Right cardiac atrium (tissue), 5 donors: Measurements from ENCODE around the gene EDC4. TPM values are rescaled to one million over a fixed set of nuclear protein-coding genes. Genes with fewer than 3 reads are reported as not detected.
"Not testable (repeated sequence)": the region's sequence is repeated elsewhere in the genome, so short reads cannot be mapped to it uniquely, and the experiment has no call there.

Experiments
- ATAC-seq, 2 donors: fragments of 200-7000 bp; cut with Tn5 transposase; one replicate each; pipeline versions ENCODE4 v1.8.0 to v1.9.1; 2020; ENCODE audit warnings: moderate library complexity in 2 of 2, mild to moderate bottlenecking in 1 of 2
- DNase-seq, 3 donors: peaks; one replicate each; pipeline ENCODE4 v3.0.0-alpha.2; 2020
- H3K27ac ChIP-seq: one replicate; pipeline ENCODE4 v1.5.1; 2013; ENCODE audit warnings: mild to moderate bottlenecking, low read length, control low read depth, moderate library complexity
- H3K27me3 ChIP-seq: one replicate; pipeline ENCODE4 v1.6.1; 2013; ENCODE audit not compliant: control insufficient read depth, insufficient read depth
- H3K4me1 ChIP-seq: one replicate; pipeline ENCODE4 v1.6.1; 2013; ENCODE audit warnings: low read length; ENCODE audit not compliant: control insufficient read depth, insufficient read depth
- H3K4me3 ChIP-seq: one replicate; pipeline ENCODE4 v1.5.1; 2013; ENCODE audit warnings: low read length, control low read depth
- H3K9me3 ChIP-seq: one replicate; pipeline ENCODE4 v1.6.1; 2013; ENCODE audit warnings: low read length; ENCODE audit not compliant: control insufficient read depth
- WGBS: extraction: QIAGEN DNeasy Blood & Tissue Kit; methylation state at CpG from one replicate; pipeline ENCODE4 v1.1.7; 2013; 5-methylcytosine and 5-hydroxymethylcytosine counted together
- intact Hi-C, 4 donors: fragments of 100-400 bp; cut with DNase I; formaldehyde crosslinking; loops; one replicate each; pipeline versions ENCODE4 v1.11.0 to v1.14.0; 2022 to 2023
- long read RNA-seq, 4 donors: library from polyadenylated mRNA; unstranded; transcript quantifications; one replicate each; pipeline ENCODE4 v2.0.0, GENCODE V29; 2020 to 2021
- polyA plus RNA-seq: library from polyadenylated mRNA; stranded (reverse); fragments of 200-250 nt; gene quantifications from one replicate; pipeline ENCODE4 v1.2.3, GENCODE V29; 2013
- total RNA-seq, 4 donors: library from RNA; stranded (reverse); fragmentation: NEBNext Ultra II Directional; extraction: Animal tissue kit (Norgen Biotek cat#: 25700); gene quantifications; one replicate each; pipeline ENCODE4 v1.2.1, GENCODE V29; 2021
- donor health status: healthy with polysubstance abuse.
- donor health status: DM: no; HTN: yes; CAD: no.
- donor health status: DM: no; HTN: no; CAD: no.
- donor health status: DM: no; HTN: yes; CAD: no; lungs with severe emphysema.
- donor health status: DM: yes; HTN: yes; CAD: no.

EDC4 gene, protein sequence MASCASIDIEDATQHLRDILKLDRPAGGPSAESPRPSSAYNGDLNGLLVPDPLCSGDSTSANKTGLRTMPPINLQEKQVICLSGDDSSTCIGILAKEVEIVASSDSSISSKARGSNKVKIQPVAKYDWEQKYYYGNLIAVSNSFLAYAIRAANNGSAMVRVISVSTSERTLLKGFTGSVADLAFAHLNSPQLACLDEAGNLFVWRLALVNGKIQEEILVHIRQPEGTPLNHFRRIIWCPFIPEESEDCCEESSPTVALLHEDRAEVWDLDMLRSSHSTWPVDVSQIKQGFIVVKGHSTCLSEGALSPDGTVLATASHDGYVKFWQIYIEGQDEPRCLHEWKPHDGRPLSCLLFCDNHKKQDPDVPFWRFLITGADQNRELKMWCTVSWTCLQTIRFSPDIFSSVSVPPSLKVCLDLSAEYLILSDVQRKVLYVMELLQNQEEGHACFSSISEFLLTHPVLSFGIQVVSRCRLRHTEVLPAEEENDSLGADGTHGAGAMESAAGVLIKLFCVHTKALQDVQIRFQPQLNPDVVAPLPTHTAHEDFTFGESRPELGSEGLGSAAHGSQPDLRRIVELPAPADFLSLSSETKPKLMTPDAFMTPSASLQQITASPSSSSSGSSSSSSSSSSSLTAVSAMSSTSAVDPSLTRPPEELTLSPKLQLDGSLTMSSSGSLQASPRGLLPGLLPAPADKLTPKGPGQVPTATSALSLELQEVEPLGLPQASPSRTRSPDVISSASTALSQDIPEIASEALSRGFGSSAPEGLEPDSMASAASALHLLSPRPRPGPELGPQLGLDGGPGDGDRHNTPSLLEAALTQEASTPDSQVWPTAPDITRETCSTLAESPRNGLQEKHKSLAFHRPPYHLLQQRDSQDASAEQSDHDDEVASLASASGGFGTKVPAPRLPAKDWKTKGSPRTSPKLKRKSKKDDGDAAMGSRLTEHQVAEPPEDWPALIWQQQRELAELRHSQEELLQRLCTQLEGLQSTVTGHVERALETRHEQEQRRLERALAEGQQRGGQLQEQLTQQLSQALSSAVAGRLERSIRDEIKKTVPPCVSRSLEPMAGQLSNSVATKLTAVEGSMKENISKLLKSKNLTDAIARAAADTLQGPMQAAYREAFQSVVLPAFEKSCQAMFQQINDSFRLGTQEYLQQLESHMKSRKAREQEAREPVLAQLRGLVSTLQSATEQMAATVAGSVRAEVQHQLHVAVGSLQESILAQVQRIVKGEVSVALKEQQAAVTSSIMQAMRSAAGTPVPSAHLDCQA (N-terminal part only)
- total RNA-seq (10 to 100 TPM; 29.7 to 35.6 (median 31.9) TPM), polyA plus RNA-seq (21.7 TPM)
- long read RNA-seq, donor 1, full-length matches to known transcripts, result 31 of 83 reads
- long read RNA-seq, donor 1, partial matches to known transcripts, result 33 of 83 reads
- long read RNA-seq, donor 1, other reads (novel, unspliced or antisense), result 19 of 83 reads
- long read RNA-seq, donor 2, full-length matches to known transcripts, result 24 of 62 reads
- long read RNA-seq, donor 2, partial matches to known transcripts, result 21 of 62 reads
- long read RNA-seq, donor 2, other reads (novel, unspliced or antisense), result 17 of 62 reads
- long read RNA-seq, donor 3, full-length matches to known transcripts, result 68 of 145 reads
- long read RNA-seq, donor 3, partial matches to known transcripts, result 43 of 145 reads
- long read RNA-seq, donor 3, other reads (novel, unspliced or antisense), result 34 of 145 reads
- long read RNA-seq, donor 4, full-length matches to known transcripts, result 33 of 64 reads
- long read RNA-seq, donor 4, partial matches to known transcripts, result 13 of 64 reads
- long read RNA-seq, donor 4, other reads (novel, unspliced or antisense), result 18 of 64 reads

DNA sequence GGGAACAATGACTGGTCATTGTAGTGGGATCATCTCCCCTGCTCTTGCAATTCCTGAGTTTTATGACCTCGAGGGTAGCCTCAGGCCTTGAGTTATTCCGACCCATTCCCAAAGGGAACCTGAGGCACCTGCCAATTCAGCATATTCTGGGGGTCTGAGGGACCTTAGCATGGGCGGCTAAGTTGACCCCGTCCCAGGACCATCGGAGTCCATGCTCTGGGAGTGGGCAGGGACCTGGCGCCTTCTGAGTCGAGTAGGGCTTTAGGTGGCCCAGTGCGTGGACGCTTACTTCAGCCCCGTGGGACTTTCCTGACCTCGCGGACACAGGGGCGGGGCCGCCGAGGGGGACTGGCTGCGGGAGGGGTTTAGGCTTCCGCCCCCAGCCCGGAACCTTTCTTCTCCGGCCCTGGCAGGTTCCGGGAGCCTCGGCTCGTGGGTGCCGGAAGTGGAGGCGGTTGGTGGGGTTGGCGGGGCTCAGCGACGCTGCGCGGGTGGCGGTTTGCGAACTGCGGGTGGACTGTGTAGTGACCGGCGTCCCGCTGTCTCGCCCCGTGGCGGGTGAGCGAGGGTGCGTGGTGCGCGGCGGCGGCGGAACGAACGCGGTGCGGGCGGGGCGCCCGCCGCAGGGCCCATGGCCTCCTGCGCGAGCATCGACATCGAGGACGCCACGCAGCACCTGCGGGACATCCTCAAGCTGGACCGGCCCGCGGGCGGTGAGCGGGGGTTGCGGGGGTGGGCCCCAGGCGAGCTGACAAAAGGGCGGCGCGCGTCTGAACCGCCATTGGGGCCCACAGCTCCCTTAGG, at the start of gene EDC4:
Gene EDC4, plus strand, starts transcription at position 422 of the 804 bp plus-strand sequence. Its CDS starts 210 bp downstream, at position 632.
- ATAC-seq (peak; percentile 91 to 92), DNase-seq (peak; percentile 89 to 96 (median 93))
- intact Hi-C loops, result no loop called here
- WGBS, result 1% methylated on average over 72 of the region's 72 CpGs
- no peaks in the 10 kb centered on the region for H3K27me3 ChIP-seq
- no peaks in the 10 kb centered on the region for H3K9me3 ChIP-seq
- H3K4me1 ChIP-seq, result peaks cover 9% of the 10 kb centered on the region
- H3K4me3 ChIP-seq, result peak within 1 kb of the TSS; percentile 85
- peak within 1 kb of the TSS; percentile 61 for H3K27ac ChIP-seq

DNA sequence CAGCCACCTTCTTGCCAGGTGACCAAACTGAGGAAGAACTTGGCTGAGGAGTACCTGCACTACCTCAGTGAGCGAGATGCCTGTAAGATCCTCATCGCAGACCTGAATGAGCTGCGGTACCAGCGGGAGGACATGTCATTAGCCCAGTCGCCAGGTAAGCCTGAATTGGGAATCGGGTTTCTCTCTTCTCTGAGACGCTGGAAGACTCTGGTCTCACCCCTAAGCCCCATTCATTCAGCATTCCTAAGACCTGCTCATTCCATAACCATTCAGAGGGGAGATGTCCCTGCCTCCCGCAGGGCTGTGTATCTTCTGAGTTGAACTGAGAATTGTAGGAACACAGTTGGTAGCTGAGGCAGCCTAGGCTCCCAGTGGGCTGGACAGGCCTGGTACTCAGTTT, 47.7 kb upstream of the EDC4 start:
- H3K4me3 ChIP-seq, result no peak overlapping the region
- no peaks in the 10 kb centered on the region for H3K9me3 ChIP-seq
- intact Hi-C loops, result no loop called here
- no peaks in the 10 kb centered on the region for H3K27me3 ChIP-seq
- WGBS, result 85% methylated on average over 8 of the region's 8 CpGs
- no peaks in the 10 kb centered on the region for H3K4me1 ChIP-seq
- ATAC-seq, result no peak
- no peak for DNase-seq
- no peak overlapping the region for H3K27ac ChIP-seq

DNA sequence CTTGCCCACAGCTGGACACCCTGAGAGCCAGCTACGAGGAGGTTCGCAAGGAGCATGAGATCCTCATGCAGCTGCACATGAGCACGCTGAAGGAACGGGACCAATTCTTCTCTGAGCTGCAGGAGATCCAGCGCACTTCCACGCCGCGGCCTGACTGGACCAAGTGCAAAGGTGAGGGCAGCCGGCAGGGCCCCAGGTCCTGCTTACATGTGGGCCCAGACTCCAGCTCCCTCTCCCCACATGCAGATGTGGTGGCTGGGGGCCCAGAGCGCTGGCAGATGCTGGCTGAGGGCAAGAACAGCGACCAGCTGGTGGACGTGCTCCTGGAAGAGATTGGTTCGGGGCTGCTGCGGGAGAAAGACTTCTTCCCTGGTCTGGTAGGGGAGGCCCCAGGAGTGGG, 46.9 kb upstream of the EDC4 start:
- 93% methylated on average over 14 of the region's 14 CpGs for WGBS
- Histone ChIP-seq H3K27me3 (no peaks in the 10 kb centered on the region), H3K27ac (no peak overlapping the region), H3K9me3 (no peaks in the 10 kb centered on the region), H3K4me1 (no peaks in the 10 kb centered on the region), H3K4me3 (no peak overlapping the region)
- DNase-seq (peak in 1 of 3 donors; percentile 55), ATAC-seq (no peak)
- intact Hi-C loops, result no loop called here

DNA sequence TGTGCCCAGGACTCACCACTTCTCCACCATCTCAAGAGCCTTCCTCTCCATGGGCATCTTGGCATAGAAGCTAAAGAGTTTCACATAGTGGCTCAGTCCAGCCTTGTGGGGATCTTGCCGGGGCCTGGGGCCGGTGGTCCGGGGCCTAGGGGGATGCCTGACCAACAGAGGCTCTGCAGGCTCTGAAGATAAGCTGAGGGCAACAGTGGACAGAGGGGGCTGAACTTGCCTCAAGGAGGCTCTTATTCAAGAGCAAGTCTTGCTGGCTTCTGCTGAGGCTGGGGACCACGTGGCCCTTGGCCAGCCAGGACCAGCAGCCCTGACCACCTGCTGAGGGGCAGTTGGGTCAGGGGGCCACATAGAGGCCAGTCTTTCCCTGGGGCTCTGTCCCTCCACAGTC, 44.2 kb upstream of the EDC4 start:
- 97% methylated on average over 4 of the region's 4 CpGs for WGBS
- Histone ChIP-seq H3K4me1 (peaks cover 3% of the 10 kb centered on the region), H3K27me3 (no peaks in the 10 kb centered on the region), H3K9me3 (no peaks in the 10 kb centered on the region), H3K27ac (no peak overlapping the region), H3K4me3 (no peak overlapping the region)
- intact Hi-C loops, result no loop called here
- ATAC-seq, result no peak
- DNase-seq, result no peak

DNA sequence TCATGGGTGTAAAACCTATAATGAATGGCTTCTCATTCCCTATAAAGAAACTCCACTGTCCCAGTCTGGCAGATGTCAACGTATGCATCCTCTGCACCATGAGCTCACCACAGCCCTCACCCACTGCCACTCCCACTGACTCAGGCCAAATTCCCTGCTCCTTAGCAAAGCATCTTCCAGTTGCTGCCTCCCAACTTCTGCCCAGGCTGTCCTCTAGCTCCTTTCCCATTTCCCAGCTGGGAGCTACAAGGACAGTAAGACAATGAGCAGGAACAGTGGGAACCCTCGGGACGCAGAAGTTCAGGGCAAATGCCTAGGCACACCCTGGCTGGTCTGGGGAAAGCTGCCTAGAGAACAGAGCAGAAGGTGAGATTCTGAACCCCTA, 39.8 kb upstream of the EDC4 start:
- ATAC-seq (peak; percentile 6 to 36), DNase-seq (peak in 1 of 3 donors; percentile 28)
- no peaks in the 10 kb centered on the region for H3K27me3 ChIP-seq
- 5% methylated on average over 3 of the region's 3 CpGs for WGBS
- peak overlapping the region; percentile 92 for H3K4me3 ChIP-seq
- no peaks in the 10 kb centered on the region for H3K9me3 ChIP-seq
- H3K4me1 ChIP-seq, result peaks cover 3% of the 10 kb centered on the region
- intact Hi-C loops, result loop anchor here in 2 of 4 donors (5.0 kb wide), 2 partner anchors 84 to 94 kb away; no protein-coding TSS in a partner anchor
- no peak overlapping the region for H3K27ac ChIP-seq

DNA sequence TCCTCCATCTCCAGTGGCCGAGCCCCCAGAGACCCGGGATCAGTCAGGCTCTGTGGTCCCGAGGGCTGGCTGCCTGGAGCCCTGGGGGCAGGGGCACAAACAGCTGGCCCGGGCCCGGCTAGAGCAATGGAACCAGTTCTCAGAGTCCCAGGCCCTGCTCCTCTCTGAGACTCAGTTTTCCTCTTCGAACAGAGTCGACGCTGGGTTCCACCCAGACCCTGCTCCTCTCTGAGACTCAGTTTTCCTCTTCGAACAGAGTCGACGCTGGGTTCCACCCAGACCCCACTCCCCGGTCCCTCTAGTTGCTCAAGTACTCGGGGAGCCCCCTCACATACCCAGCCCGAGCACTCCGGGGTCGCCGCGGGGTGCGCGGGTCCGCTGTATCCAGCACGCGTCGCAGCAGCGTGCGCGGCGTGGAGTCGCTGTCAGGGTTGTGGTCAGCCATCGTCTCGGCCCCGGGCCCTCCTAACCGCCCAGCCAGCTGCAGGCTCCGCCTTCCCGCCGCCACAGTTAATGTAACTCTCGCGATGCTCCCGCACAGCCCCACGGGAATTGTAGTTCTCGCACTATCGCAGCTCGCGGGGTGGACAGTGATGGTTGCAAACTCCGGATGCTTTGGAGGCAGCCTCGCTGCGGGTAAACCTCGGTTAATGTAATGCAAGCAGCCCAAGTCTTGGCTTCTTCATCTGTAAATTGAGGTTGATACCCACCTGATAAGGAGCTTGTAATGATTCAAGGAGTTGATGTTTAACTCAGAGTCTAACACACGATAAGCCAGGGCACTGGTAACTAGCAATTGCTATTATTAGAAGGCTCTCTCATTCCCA, 39.2 kb upstream of the EDC4 start:
- no peaks in the 10 kb centered on the region for H3K27me3 ChIP-seq
- ATAC-seq (peak; percentile 98), DNase-seq (peak; percentile 94 to 98 (median 97))
- peaks cover 3% of the 10 kb centered on the region for H3K4me1 ChIP-seq
- intact Hi-C loops, result loop anchor here in 2 of 4 donors (5.0 kb wide), 2 partner anchors 84 to 94 kb away; no protein-coding TSS in a partner anchor
- H3K9me3 ChIP-seq, result no peaks in the 10 kb centered on the region
- under 1% methylated on average over 49 of the region's 49 CpGs for WGBS
- H3K4me3 ChIP-seq, result peak overlapping the region; percentile 92
- H3K27ac ChIP-seq, result peak overlapping the region; percentile 69

DNA sequence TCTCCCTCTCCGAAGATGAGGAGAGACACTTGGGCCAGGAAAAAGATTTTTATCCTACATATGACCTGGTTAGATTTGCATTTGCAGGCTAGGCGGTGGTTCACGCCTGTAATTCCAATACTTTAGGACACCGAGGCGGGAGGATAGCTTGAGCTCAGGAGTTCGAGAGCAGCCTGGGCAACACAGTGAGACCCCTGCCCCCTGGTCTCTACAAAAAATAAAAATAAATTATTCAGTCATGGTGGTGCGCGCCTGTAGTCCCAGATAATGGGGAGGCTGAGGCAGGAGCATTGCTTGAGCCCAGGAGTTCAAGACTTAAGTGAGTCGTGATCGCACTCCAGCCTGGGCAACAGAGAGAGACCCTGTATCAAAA, 38.6 kb upstream of the EDC4 start:
- 71% methylated on average over 10 of the region's 10 CpGs for WGBS
- intact Hi-C loops, result loop anchor here in 2 of 4 donors (5.0 kb wide), 2 partner anchors 83 to 93 kb away; no protein-coding TSS in a partner anchor
- no peak for DNase-seq

DNA sequence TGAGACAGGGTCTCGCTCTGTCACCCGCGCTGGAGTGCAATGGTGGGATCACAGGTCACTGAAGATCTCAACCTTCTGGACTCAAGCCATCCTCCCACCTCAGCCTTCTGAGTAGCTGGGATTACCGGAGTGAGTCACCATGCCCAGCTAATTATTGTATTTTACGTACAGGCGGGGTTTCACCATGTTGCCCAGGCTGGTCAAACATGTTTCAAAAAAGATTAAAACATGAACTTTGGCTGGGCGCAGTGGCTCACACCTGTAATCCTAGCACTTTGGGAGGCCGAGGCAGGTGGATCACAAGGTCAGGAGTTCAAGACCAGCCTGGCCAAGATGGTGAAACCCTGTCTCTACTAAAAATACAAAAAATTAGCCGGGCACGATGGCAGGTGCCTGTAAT, 35.7 kb upstream of the EDC4 start:
- H3K27me3 ChIP-seq, intact Hi-C loops, DNase-seq, H3K9me3 ChIP-seq, H3K27ac ChIP-seq, ATAC-seq, H3K4me3 ChIP-seq, H3K4me1 ChIP-seq: not testable (repeated sequence)
- WGBS, result 92% methylated on average over 10 of the region's 10 CpGs

More for the DNA sequence above, 38.6 kb upstream of the EDC4 start:
- Histone ChIP-seq H3K27me3 (no peaks in the 10 kb centered on the region), H3K4me3 (peak overlapping the region; percentile 92), H3K4me1 (peaks cover 3% of the 10 kb centered on the region), H3K9me3 (no peaks in the 10 kb centered on the region), H3K27ac (peak overlapping the region; percentile 9)
- ATAC-seq, result no peak

DNA sequence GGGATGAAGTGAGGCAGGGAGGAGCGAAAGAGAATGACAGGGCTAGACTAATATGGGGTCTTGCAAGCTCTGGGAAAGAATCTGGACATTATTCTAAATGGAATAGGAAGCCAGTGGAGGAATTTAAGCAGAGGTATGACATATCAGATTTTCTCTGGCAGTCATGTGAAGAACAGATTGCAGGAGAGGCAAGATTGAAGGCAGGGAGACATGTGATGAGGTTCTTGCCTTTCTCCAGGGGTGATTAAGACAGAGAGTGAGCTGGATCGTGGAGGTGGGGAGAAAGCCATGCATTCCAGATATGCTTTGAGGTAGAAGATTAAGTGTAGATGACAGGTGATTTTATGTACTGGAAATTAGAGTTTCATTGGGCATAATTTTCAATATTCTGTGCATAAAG, 35.0 kb upstream of the EDC4 start:
- H3K4me3 ChIP-seq, result no peak overlapping the region
- intact Hi-C loops, result no loop called here

More for the DNA sequence above, 35.0 kb upstream of the EDC4 start:
- peaks cover 3% of the 10 kb centered on the region for H3K4me1 ChIP-seq
- DNase-seq (no peak), ATAC-seq (no peak)
- WGBS, result 85% methylated on average over 2 of the region's 2 CpGs
- H3K9me3 ChIP-seq, result no peaks in the 10 kb centered on the region
- H3K27me3 ChIP-seq, result no peaks in the 10 kb centered on the region
- H3K27ac ChIP-seq, result no peak overlapping the region
